ENCODE results near the gene RIC3.

RIC3 gene

GRCh38 chr11:8067567-8067928 lies 101.3 kb downstream of the RIC3 start:
- no peak overlapping the region for H3K4me3 ChIP-seq (replicated peaks in 1 of 2; ENCODE audit: low read depth in 2 of 2, low read length in 2 of 2)
- TF ChIP-seq, protein P1, sequence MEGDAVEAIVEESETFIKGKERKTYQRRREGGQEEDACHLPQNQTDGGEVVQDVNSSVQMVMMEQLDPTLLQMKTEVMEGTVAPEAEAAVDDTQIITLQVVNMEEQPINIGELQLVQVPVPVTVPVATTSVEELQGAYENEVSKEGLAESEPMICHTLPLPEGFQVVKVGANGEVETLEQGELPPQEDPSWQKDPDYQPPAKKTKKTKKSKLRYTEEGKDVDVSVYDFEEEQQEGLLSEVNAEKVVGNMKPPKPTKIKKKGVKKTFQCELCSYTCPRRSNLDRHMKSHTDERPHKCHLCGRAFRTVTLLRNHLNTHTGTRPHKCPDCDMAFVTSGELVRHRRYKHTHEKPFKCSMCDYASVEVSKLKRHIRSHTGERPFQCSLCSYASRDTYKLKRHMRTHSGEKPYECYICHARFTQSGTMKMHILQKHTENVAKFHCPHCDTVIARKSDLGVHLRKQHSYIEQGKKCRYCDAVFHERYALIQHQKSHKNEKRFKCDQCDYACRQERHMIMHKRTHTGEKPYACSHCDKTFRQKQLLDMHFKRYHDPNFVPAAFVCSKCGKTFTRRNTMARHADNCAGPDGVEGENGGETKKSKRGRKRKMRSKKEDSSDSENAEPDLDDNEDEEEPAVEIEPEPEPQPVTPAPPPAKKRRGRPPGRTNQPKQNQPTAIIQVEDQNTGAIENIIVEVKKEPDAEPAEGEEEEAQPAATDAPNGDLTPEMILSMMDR (IDR thresholded peaks at IDR 0.05; ENCODE audit: low read depth, low read length) = no peak
- no peak for DNase-seq (ENCODE audit: low read depth in 2 of 2)

DNA sequence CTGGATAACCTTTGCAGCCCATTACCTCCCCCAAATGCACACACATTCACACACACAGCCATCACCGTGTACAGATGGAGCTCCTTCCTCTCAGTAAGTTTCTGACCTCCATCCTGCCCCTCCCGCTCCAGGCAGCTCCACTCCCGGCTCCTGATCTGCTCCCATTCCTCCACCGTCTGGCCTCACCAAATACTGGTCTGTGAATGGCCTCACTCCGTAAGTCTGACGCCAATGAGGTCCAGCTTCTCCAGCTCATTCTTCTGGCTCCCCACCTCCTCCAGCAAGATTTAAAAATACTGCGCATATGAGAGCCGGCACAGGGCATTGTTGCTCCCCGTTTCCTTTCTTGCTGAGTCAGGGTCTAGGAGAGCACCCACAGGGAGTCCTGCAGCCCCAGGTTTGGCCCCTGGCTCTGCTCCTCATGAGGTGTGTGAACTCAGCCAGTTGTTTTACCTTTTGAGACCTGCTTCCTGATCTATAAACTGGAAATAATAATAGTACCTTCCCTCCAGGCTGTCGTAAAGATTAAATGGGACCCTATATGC lies 101.8 kb downstream of the RIC3 start:
- TF ChIP-seq, protein P1 (IDR thresholded peaks at IDR 0.05; ENCODE audit: low read depth, low read length) = no peak
- peak in 1 of 2 donors; percentile 31 for DNase-seq (ENCODE audit: low read depth in 2 of 2)
- no peak overlapping the region for H3K4me3 ChIP-seq (replicated peaks in 1 of 2; ENCODE audit: low read depth in 2 of 2, low read length in 2 of 2)

DNA sequence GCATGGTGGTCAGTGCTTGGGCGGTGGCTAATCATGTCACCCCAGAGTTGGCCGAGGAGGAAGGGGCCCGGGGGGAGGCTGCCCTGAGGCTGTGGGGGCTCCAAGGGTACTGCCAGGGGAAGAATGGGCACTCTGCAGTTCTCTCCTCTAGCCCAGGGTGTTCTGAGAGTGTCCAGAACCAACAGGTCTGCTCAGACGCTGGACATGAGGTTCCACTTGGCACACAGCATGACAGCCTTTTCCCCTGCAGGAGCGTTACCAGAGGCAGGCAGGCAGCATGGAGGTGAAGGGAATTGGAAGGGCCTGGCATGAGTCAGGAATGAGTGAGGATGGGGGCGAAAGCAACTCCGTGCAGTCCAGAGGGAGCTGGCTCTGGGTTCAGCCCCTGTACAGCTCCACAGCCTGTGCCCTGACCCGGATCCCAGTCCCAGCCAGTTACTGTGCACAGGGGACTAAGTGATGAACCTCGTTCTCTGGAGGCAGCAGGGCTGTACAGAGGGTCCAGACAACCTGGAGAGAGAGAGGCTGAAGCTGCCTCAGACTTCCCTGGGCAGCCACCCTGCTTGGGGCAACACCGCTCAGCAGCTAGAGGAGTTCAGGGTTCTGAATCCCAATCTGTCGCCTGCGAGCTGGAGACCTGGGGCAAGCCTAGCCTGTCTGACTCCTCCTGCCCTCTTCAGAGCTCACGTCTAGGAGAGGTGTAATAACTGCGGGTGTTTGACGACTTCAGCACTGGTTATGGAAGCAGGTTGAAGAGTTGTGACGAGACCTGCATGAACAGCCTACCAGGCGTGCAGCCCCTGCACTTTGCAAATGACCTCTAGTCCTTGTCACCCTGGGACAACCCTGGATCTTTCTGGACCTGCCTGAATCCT lies 102.6 kb downstream of the RIC3 start:
- H3K4me3 ChIP-seq (replicated peaks in 1 of 2; ENCODE audit: low read depth in 2 of 2, low read length in 2 of 2) = no peak overlapping the region
- TF ChIP-seq, protein P1 (IDR thresholded peaks at IDR 0.05; ENCODE audit: low read depth, low read length) = no peak
- DNase-seq (ENCODE audit: low read depth in 2 of 2) = no peak

DNA sequence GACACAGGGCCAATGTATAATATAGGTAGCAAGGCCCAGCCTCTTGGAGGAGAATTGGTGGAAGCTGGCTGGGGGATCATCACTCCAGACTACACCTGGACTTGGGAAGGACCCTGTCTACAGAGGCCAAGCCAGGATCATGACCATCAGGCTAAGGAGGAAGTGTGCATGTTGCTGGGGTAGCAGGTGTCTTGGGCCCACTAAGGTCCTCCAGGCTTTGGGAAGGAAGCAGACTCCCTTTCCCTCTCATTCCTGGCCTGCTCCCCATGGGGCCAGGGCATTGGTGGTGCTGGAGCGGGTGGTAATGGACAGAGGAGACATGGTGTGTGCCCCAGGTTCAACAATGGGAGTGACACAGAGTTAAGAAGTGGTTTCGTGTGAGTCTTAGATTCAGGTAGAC lies 103.8 kb downstream of the RIC3 start:
- DNase-seq (ENCODE audit: low read depth in 2 of 2) = no peak
- TF ChIP-seq, protein P1 (IDR thresholded peaks at IDR 0.05; ENCODE audit: low read depth, low read length) = no peak

DNA sequence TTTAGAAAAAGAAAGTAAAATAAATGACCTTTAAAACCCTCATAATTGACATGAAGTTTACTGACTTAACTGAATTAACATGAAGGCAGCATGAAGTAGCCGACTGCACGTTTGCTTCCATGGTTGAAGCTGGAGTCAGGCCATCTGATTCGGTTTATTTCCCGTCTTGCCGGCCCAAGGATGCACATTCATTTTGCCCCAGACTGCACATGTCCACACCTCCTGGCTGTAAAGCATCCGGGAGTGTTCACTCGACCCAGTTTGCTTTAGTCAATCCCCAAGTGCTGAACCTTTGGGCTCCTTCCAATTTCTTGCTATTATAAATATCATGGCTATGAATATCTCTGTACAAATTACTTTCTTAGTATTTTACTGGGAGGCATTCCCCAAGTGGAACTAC lies 105.5 kb downstream of the RIC3 start:
- H3K4me3 ChIP-seq (replicated peaks in 1 of 2; ENCODE audit: low read depth in 2 of 2, low read length in 2 of 2) = no peak overlapping the region
- DNase-seq (ENCODE audit: low read depth in 2 of 2) = peak; percentile 70 to 73
- TF ChIP-seq, protein P1 (IDR thresholded peaks at IDR 0.05; ENCODE audit: low read depth, low read length) = no peak

More for the DNA sequence above, 103.8 kb downstream of the RIC3 start:
- H3K4me3 ChIP-seq (replicated peaks in 1 of 2; ENCODE audit: low read depth in 2 of 2, low read length in 2 of 2) = no peak overlapping the region

DNA sequence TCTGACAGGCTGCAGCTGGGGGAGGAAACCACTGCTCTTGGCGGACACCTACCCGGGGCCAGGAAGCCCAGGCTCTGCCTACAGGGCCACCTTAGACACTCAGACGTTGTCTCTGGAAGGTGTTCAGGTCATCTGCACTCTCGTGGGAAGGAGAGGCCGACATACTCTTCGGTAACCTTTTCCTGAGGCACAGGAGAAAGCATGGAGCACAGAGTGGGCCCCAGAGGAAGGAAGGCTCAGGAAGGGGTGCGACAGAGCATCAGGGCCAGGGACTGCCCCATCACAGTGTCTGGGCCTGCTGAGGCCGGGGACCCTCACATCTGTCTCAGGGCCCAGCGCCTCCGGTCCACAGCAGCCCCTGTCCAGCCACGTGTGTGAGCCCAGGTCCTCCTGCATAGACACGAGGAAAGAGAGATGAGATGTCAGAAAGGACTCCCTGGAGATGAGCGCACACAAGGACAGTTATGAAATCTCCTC lies 106.0 kb downstream of the RIC3 start:
- H3K4me3 ChIP-seq (replicated peaks in 1 of 2; ENCODE audit: low read depth in 2 of 2, low read length in 2 of 2) = no peak overlapping the region
- TF ChIP-seq, protein P1 (IDR thresholded peaks at IDR 0.05; ENCODE audit: low read depth, low read length) = no peak

More for the DNA sequence above, 106.0 kb downstream of the RIC3 start:
- no peak for DNase-seq (ENCODE audit: low read depth in 2 of 2)

Measured in cardiac fibroblast (primary cell).